A549 (cell line): ENCODE results near the gene HJV.

Source experiments
- EP300 ChIP-seq, 2 experiments: fragments of >200 bp; sonication (Bioruptor Twin); formaldehyde crosslinking; IDR thresholded peaks; 2 replicates in 1 of 2; 3 replicates in 1 of 2; pipeline ENCODE4 v1.6.1; 2016 to 2017
- MYC ChIP-seq: IDR thresholded peaks from 2 replicates; pipeline ENCODE4 v1.6.1; 2012; ENCODE audit warnings: mild to moderate bottlenecking, inconsistent platforms, low read length, improper control_type of control experiment, borderline replicate concordance
- POLR2A ChIP-seq: IDR thresholded peaks from 2 replicates; pipeline ENCODE4 v1.6.1; 2012; ENCODE audit warnings: mild to moderate bottlenecking, low read length
- RAD21 ChIP-seq, 2 experiments: fragments of >200 bp in 1 of 2; sonication (Bioruptor Twin) in 1 of 2; formaldehyde crosslinking in 1 of 2; IDR thresholded peaks in 1 of 2; conservative IDR thresholded peaks in 1 of 2; 2 replicates in 1 of 2; 3 replicates in 1 of 2; pipeline ENCODE4 v1.6.1; 2012 to 2018; ENCODE audit warnings: inconsistent platforms in 1 of 2
- RFX5 ChIP-seq: fragments of 450-650 bp; IDR thresholded peaks from 2 replicates; pipeline ENCODE4 v1.7.1; 2014; ENCODE audit warnings: antibody characterized with exemption, mild to moderate bottlenecking, moderate library complexity
- TF ChIP-seq, protein P1 (sequence below): fragments of >200 bp; sonication (Bioruptor Twin); formaldehyde crosslinking; IDR thresholded peaks from 3 replicates; pipeline ENCODE4 v1.5.1; 2016

- TF ChIP-seq, protein P1, sequence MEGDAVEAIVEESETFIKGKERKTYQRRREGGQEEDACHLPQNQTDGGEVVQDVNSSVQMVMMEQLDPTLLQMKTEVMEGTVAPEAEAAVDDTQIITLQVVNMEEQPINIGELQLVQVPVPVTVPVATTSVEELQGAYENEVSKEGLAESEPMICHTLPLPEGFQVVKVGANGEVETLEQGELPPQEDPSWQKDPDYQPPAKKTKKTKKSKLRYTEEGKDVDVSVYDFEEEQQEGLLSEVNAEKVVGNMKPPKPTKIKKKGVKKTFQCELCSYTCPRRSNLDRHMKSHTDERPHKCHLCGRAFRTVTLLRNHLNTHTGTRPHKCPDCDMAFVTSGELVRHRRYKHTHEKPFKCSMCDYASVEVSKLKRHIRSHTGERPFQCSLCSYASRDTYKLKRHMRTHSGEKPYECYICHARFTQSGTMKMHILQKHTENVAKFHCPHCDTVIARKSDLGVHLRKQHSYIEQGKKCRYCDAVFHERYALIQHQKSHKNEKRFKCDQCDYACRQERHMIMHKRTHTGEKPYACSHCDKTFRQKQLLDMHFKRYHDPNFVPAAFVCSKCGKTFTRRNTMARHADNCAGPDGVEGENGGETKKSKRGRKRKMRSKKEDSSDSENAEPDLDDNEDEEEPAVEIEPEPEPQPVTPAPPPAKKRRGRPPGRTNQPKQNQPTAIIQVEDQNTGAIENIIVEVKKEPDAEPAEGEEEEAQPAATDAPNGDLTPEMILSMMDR, result no peak
- no peak for TF ChIP-seq MYC
- no peak for TF ChIP-seq POLR2A
- TF ChIP-seq EP300 (IDR thresholded peaks at IDR 0.05), result no peak
- TF ChIP-seq RAD21 (conservative IDR thresholded peaks at IDR 0.05 in 1 of 2, IDR thresholded peaks at IDR 0.05 in 1 of 2), result no peak
- no peak for TF ChIP-seq RFX5
Measured at GRCh38 chr1:145972580-145972979, 49.0 kb downstream of the HJV start.
